ENCODE measurements around the gene RAPGEF2.

The RAPGEF2 gene

DNA sequence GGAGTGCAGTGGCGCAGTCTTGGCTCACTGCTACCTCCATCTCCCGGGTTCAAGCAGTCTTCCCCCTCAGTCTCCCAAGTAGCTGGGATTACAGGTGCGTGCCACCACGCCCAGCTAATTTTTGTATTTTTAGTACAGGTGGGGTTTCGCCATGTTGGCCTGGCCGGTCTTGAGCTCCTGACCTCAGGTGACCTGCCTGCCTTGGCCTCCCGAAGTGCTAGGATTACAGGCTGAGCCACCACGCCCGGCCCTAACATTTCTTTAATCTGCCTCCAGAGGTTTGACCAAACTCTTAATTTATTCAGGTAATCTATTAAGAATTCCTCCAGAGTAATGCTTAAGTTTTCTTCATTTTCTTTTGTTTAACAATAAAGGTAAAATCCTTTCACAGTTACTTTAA lies 171.0 kb downstream of the RAPGEF2 start:
- DNase-seq (ENCODE audit: low read depth in 2 of 2), result no peak
- H3K4me3 ChIP-seq (replicated peaks in 1 of 2; ENCODE audit: low read depth in 2 of 2, low read length in 2 of 2), result no peak overlapping the region
- TF ChIP-seq, protein P1, sequence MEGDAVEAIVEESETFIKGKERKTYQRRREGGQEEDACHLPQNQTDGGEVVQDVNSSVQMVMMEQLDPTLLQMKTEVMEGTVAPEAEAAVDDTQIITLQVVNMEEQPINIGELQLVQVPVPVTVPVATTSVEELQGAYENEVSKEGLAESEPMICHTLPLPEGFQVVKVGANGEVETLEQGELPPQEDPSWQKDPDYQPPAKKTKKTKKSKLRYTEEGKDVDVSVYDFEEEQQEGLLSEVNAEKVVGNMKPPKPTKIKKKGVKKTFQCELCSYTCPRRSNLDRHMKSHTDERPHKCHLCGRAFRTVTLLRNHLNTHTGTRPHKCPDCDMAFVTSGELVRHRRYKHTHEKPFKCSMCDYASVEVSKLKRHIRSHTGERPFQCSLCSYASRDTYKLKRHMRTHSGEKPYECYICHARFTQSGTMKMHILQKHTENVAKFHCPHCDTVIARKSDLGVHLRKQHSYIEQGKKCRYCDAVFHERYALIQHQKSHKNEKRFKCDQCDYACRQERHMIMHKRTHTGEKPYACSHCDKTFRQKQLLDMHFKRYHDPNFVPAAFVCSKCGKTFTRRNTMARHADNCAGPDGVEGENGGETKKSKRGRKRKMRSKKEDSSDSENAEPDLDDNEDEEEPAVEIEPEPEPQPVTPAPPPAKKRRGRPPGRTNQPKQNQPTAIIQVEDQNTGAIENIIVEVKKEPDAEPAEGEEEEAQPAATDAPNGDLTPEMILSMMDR (IDR thresholded peaks at IDR 0.05; ENCODE audit: low read depth, low read length), result no peak

DNA sequence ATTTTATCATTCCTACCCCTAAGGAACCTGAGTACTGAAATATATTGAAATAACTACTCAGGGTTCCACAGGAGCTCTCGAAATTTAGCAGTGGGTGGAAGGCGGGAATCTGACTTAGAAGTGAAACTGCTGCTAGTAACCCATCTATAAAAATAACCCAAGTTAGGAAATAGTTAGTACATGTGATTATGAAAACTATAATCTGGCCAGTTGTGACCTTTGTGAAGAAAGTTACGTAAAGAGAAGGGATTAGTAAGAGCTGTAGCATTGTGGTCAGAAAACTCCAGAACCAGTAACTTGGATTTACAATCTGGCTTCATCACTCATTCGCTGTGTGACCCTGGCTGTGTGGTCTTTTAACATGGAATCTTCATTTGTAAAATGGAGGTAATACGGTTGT lies 175.5 kb downstream of the RAPGEF2 start:
- TF ChIP-seq, protein P1 (IDR thresholded peaks at IDR 0.05; ENCODE audit: low read depth, low read length), result no peak
- no peak overlapping the region for H3K4me3 ChIP-seq (replicated peaks in 1 of 2; ENCODE audit: low read depth in 2 of 2, low read length in 2 of 2)
- peak; percentile 29 to 78 for DNase-seq (ENCODE audit: low read depth in 2 of 2)

DNA sequence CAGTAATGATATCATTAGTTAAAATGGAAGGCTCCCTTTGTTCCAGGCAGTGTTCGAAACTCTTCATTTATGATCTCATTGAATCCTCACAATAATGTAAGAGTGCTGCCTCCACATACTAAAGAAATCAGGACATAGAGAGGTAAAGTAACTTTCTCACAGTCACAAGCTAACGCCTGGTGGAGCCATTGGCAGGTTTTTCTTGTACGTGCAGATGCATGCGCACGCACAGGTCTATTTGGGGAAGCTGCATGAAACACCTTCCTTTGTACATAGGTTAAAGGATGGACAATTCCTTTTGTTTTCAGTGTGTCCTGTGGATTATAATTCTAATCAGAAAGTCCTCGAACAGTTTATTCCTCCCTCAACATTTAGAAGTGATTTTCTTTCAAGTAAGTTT lies 176.2 kb downstream of the RAPGEF2 start:
- TF ChIP-seq, protein P1 (IDR thresholded peaks at IDR 0.05; ENCODE audit: low read depth, low read length), result no peak
- no peak for DNase-seq (ENCODE audit: low read depth in 2 of 2)
- H3K4me3 ChIP-seq (replicated peaks in 1 of 2; ENCODE audit: low read depth in 2 of 2, low read length in 2 of 2), result no peak overlapping the region

DNA sequence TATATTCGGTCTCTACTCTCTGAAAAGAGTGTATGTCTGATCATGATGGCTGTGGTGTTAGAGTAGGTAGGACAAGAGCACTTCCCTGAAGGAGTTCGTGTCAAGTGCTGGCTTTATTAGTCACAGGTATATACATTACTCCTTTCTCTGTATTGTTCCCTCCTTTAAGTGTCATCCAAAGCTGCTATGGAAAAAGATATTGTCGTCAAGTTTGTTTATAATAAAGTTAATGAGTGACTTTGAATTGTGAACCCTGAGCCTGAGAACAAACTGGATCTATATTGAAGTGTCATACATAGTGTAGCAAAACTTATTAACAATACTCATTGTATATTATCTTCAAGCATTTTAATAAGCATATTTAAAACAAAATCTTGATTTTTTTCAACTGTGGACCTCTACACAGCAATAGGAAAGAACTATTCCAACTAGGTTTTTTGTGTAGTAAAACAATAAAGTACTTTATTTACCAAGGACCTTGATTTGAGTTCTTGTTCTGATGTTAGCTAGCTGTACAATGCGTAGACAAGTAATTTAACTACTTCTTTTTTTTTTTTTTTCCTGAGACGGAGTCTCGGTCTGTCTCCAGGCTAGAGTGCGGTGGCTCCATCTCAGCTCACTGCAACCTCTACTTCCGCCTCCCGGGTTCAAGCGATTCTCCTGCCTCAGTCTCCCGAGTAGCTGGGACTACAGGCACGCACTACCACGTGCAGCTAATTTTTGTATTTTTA lies 177.7 kb downstream of the RAPGEF2 start:
- no peak overlapping the region for H3K4me3 ChIP-seq (replicated peaks in 1 of 2; ENCODE audit: low read depth in 2 of 2, low read length in 2 of 2)
- DNase-seq (ENCODE audit: low read depth in 2 of 2), result no peak
- TF ChIP-seq, protein P1 (IDR thresholded peaks at IDR 0.05; ENCODE audit: low read depth, low read length), result no peak

DNA sequence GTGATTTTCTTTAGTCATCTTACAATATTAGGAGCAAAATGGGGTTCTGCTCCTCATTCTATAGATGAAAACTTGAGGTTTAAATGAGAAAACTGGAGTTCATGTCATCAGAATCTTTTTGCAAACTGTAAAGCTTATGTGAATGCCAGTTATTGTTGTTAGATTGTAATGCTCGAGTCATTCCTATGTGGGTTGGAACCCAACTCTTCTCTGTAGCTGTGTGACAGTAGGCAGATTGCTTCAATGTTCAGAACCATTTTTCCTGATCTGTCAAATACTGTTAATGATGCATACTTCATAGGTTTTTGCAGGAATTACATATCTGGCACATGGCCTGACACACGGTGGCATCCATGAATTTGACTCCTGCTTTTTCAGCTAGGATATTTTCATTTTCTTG lies 178.9 kb downstream of the RAPGEF2 start:
- H3K4me3 ChIP-seq (replicated peaks in 1 of 2; ENCODE audit: low read depth in 2 of 2, low read length in 2 of 2), result no peak overlapping the region
- TF ChIP-seq, protein P1 (IDR thresholded peaks at IDR 0.05; ENCODE audit: low read depth, low read length), result no peak
- no peak for DNase-seq (ENCODE audit: low read depth in 2 of 2)

DNA sequence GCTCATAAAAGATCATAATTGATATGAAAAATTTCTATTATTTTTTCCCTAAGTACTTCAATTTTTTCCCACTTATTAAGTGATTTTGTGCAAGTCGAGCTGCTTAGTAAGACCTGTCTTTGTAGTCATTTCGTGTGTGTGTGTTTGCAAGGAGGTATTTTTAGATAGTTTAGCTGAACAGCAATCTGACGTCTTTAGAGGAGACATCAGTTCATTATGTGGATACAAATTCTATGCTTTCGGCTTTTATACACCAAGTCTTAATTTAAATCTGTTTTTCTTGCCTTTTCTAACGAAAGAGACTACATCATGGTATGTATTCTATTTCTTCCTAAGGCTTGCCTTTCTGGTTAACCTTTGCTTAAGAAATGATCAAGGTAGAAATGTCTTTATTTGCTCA lies 179.4 kb downstream of the RAPGEF2 start:
- TF ChIP-seq, protein P1 (IDR thresholded peaks at IDR 0.05; ENCODE audit: low read depth, low read length), result no peak
- H3K4me3 ChIP-seq (replicated peaks in 1 of 2; ENCODE audit: low read depth in 2 of 2, low read length in 2 of 2), result no peak overlapping the region
- no peak for DNase-seq (ENCODE audit: low read depth in 2 of 2)

DNA sequence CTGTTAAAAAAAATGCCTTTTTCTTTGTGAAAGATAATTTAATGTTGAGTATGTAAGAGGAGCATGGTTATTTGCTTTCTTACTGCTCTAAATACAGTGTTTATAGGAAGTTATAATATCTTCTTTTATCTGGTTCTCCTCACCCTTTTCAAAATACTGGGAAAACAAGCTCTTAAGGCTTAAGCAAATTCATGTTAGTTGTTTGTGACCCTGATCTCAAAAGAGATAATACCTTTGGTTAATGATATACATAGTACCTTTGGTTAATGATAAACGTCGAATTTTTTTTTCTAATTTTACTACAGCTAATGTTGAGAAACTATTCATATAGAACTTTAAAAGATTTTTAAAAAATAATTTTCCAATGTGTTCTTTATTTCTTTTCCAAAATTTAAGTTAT lies 180.1 kb downstream of the RAPGEF2 start:
- no peak for DNase-seq (ENCODE audit: low read depth in 2 of 2)
- TF ChIP-seq, protein P1 (IDR thresholded peaks at IDR 0.05; ENCODE audit: low read depth, low read length), result no peak
- H3K4me3 ChIP-seq (replicated peaks in 1 of 2; ENCODE audit: low read depth in 2 of 2, low read length in 2 of 2), result no peak overlapping the region
